ENCODE measurements around the gene TERT.
"Not testable (repeated sequence)": the region's sequence is repeated elsewhere in the genome, so short reads cannot be mapped to it uniquely, and the experiment has no call there.

The TERT gene

GRCh38 chr5:1326532-1326875, 31.6 kb upstream of the TERT start:
- DNase-seq; H2BK12ac ChIP-seq (ENCODE audit: low read length); H4K12ac ChIP-seq (ENCODE audit: low read depth, low read length); H3K4me2 ChIP-seq (ENCODE audit: low read length); H3K23ac ChIP-seq (ENCODE audit: low read length); H3K9ac ChIP-seq (ENCODE audit: low read length); H3K4me1 ChIP-seq (ENCODE audit: control insufficient read depth in 1 of 2, insufficient read depth in 2 of 2, low read length in 2 of 2); H2AK5ac ChIP-seq (ENCODE audit: low read length); H3K18ac ChIP-seq (ENCODE audit: low read length); H2AFZ ChIP-seq (ENCODE audit: insufficient read depth, low read length, poor library complexity); H3K79me2 ChIP-seq (ENCODE audit: control insufficient read depth, insufficient read depth, low read length, poor library complexity); H3K14ac ChIP-seq (ENCODE audit: low read length); H3K4ac ChIP-seq (ENCODE audit: low read depth, low read length); H4K8ac ChIP-seq (ENCODE audit: low read depth, low read length); H2BK120ac ChIP-seq (ENCODE audit: insufficient read depth, low read length, poor library complexity); H2BK5ac ChIP-seq (ENCODE audit: low read depth, low read length, poor library complexity); H3K4me3 ChIP-seq (ENCODE audit: low read depth, low read length); H3K27me3 ChIP-seq (ENCODE audit: insufficient read depth, low read length); H4K91ac ChIP-seq (ENCODE audit: low read depth, low read length); H3K79me1 ChIP-seq (ENCODE audit: low read length): not testable (repeated sequence)
- Histone ChIP-seq H3K36me3 (ENCODE audit: control insufficient read depth in 1 of 2, insufficient read depth in 2 of 2, low read length in 2 of 2) (peaks cover 66 to 69% of the 10 kb centered on the region in 2 experiments), H3K9me3 (ENCODE audit: insufficient read depth, low read depth, low read length) (peaks cover 38% of the 10 kb centered on the region), H3K27ac (ENCODE audit: low read depth, low read length) (peak overlapping the region; percentile 8)
- no CpG with 5 or more reads among the region's 5 CpGs for WGBS (ENCODE audit: extremely low coverage, insufficient coverage, insufficient read length)

- Histone ChIP-seq H2AFZ (ENCODE audit: insufficient read depth, low read length, poor library complexity) (no peak overlapping the region), H4K8ac (ENCODE audit: low read depth, low read length) (no peak overlapping the region), H3K23ac (ENCODE audit: low read length) (no peak overlapping the region), H3K4ac (ENCODE audit: low read depth, low read length) (no peak overlapping the region), H3K4me1 (ENCODE audit: control insufficient read depth in 1 of 2, insufficient read depth in 2 of 2, low read length in 2 of 2) (no peaks in the 10 kb centered on the region), H3K9ac (ENCODE audit: low read length) (no peak overlapping the region), H3K14ac (ENCODE audit: low read length) (no peak overlapping the region), H3K79me1 (ENCODE audit: low read length) (no peaks in the 10 kb centered on the region), H3K79me2 (ENCODE audit: control insufficient read depth, insufficient read depth, low read length, poor library complexity) (no peaks in the 10 kb centered on the region), H2AK5ac (ENCODE audit: low read length) (no peak overlapping the region), H4K91ac (ENCODE audit: low read depth, low read length) (no peak overlapping the region), H3K9me3 (ENCODE audit: insufficient read depth, low read depth, low read length) (peaks cover 34% of the 10 kb centered on the region), H3K18ac (ENCODE audit: low read length) (no peak overlapping the region), H3K27ac (ENCODE audit: low read depth, low read length) (no peak overlapping the region), H4K12ac (ENCODE audit: low read depth, low read length) (no peak overlapping the region), H3K36me3 (ENCODE audit: control insufficient read depth in 1 of 2, insufficient read depth in 2 of 2, low read length in 2 of 2) (peaks cover 65 to 69% of the 10 kb centered on the region in 2 experiments), H2BK120ac (ENCODE audit: insufficient read depth, low read length, poor library complexity) (no peak overlapping the region), H2BK5ac (ENCODE audit: low read depth, low read length, poor library complexity) (no peak overlapping the region), H3K27me3 (ENCODE audit: insufficient read depth, low read length) (no peaks in the 10 kb centered on the region), H2BK12ac (ENCODE audit: low read length) (no peak overlapping the region), H3K4me2 (ENCODE audit: low read length) (no peak overlapping the region), H3K4me3 (ENCODE audit: low read depth, low read length) (peak overlapping the region; percentile 26)
- DNase-seq, result peak in 1 of 2 donors; percentile 11
- no CpG with 5 or more reads among the region's 22 CpGs for WGBS (ENCODE audit: extremely low coverage, insufficient coverage, insufficient read length)
Observed at GRCh38 chr5:1325870-1326531, 31.1 kb upstream of the TERT start.

GRCh38 chr5:1325191-1325741, 30.4 kb upstream of the TERT start:
- WGBS (ENCODE audit: extremely low coverage, insufficient coverage, insufficient read length), result no CpG with 5 or more reads among the region's 17 CpGs

GRCh38 chr5:1324719-1325190, 29.9 kb upstream of the TERT start:
- H3K79me2 ChIP-seq (ENCODE audit: control insufficient read depth, insufficient read depth, low read length, poor library complexity), result no peaks in the 10 kb centered on the region
- H3K4me3 ChIP-seq (ENCODE audit: low read depth, low read length), result no peak overlapping the region
- no peak overlapping the region for H2AK5ac ChIP-seq (ENCODE audit: low read length)
- H3K23ac ChIP-seq (ENCODE audit: low read length), result no peak overlapping the region
- H3K4me1 ChIP-seq (ENCODE audit: control insufficient read depth in 1 of 2, insufficient read depth in 2 of 2, low read length in 2 of 2), result no peaks in the 10 kb centered on the region
- H4K91ac ChIP-seq (ENCODE audit: low read depth, low read length), result no peak overlapping the region
- WGBS (ENCODE audit: extremely low coverage, insufficient coverage, insufficient read length), result no CpG with 5 or more reads among the region's 17 CpGs
- no peak overlapping the region for H3K4me2 ChIP-seq (ENCODE audit: low read length)
- H2BK120ac ChIP-seq (ENCODE audit: insufficient read depth, low read length, poor library complexity), result no peak overlapping the region
- no peak overlapping the region for H4K12ac ChIP-seq (ENCODE audit: low read depth, low read length)
- H3K9ac ChIP-seq (ENCODE audit: low read length), result no peak overlapping the region
- no peak overlapping the region for H2BK12ac ChIP-seq (ENCODE audit: low read length)
- H3K27ac ChIP-seq (ENCODE audit: low read depth, low read length), result no peak overlapping the region
- H3K4ac ChIP-seq (ENCODE audit: low read depth, low read length), result no peak overlapping the region
- H3K27me3 ChIP-seq (ENCODE audit: insufficient read depth, low read length), result no peaks in the 10 kb centered on the region
- H2BK5ac ChIP-seq (ENCODE audit: low read depth, low read length, poor library complexity), result no peak overlapping the region
- H4K8ac ChIP-seq (ENCODE audit: low read depth, low read length), result no peak overlapping the region
- H3K36me3 ChIP-seq (ENCODE audit: control insufficient read depth in 1 of 2, insufficient read depth in 2 of 2, low read length in 2 of 2), result peaks cover 64 to 69% of the 10 kb centered on the region in 2 experiments
- no peaks in the 10 kb centered on the region for H3K79me1 ChIP-seq (ENCODE audit: low read length)
- no peak overlapping the region for H2AFZ ChIP-seq (ENCODE audit: insufficient read depth, low read length, poor library complexity)
- no peak overlapping the region for H3K18ac ChIP-seq (ENCODE audit: low read length)
- H3K9me3 ChIP-seq (ENCODE audit: insufficient read depth, low read depth, low read length), result peaks cover 25% of the 10 kb centered on the region
- DNase-seq, result no peak
- H3K14ac ChIP-seq (ENCODE audit: low read length), result no peak overlapping the region

More at GRCh38 chr5:1325191-1325741, 30.4 kb upstream of the TERT start:
- Histone ChIP-seq H3K23ac (ENCODE audit: low read length) (no peak overlapping the region), H3K4me2 (ENCODE audit: low read length) (no peak overlapping the region), H2AK5ac (ENCODE audit: low read length) (no peak overlapping the region), H2BK12ac (ENCODE audit: low read length) (no peak overlapping the region), H3K9ac (ENCODE audit: low read length) (no peak overlapping the region), H2BK120ac (ENCODE audit: insufficient read depth, low read length, poor library complexity) (no peak overlapping the region), H3K18ac (ENCODE audit: low read length) (no peak overlapping the region), H2BK5ac (ENCODE audit: low read depth, low read length, poor library complexity) (no peak overlapping the region), H2AFZ (ENCODE audit: insufficient read depth, low read length, poor library complexity) (no peak overlapping the region), H3K9me3 (ENCODE audit: insufficient read depth, low read depth, low read length) (peaks cover 30% of the 10 kb centered on the region), H4K12ac (ENCODE audit: low read depth, low read length) (no peak overlapping the region), H3K14ac (ENCODE audit: low read length) (no peak overlapping the region), H3K4me1 (ENCODE audit: control insufficient read depth in 1 of 2, insufficient read depth in 2 of 2, low read length in 2 of 2) (no peaks in the 10 kb centered on the region), H3K36me3 (ENCODE audit: control insufficient read depth in 1 of 2, insufficient read depth in 2 of 2, low read length in 2 of 2) (peaks cover 65 to 69% of the 10 kb centered on the region in 2 experiments), H3K79me1 (ENCODE audit: low read length) (no peaks in the 10 kb centered on the region), H3K27me3 (ENCODE audit: insufficient read depth, low read length) (no peaks in the 10 kb centered on the region), H4K8ac (ENCODE audit: low read depth, low read length) (no peak overlapping the region), H4K91ac (ENCODE audit: low read depth, low read length) (no peak overlapping the region), H3K79me2 (ENCODE audit: control insufficient read depth, insufficient read depth, low read length, poor library complexity) (no peaks in the 10 kb centered on the region), H3K27ac (ENCODE audit: low read depth, low read length) (no peak overlapping the region), H3K4ac (ENCODE audit: low read depth, low read length) (no peak overlapping the region), H3K4me3 (ENCODE audit: low read depth, low read length) (no peak overlapping the region)
- DNase-seq, result no peak

All from trophoblast cell (in vitro differentiated cells and primary cell).